ENCODE results near the gene RBM33. TPM values are rescaled to one million over a fixed set of nuclear protein-coding genes. Genes with fewer than 3 reads are reported as not detected.

Gene RBM33
- total RNA-seq, 1 donor from 2014 or later: 73.2 TPM

- H3K4me3 Mint-ChIP-seq: no peak overlapping the region
- no peak for DNase-seq (ENCODE audit: low read depth, low spot score)
- no peaks in the 10 kb centered on the region for H3K4me1 Mint-ChIP-seq
- no peaks in the 10 kb centered on the region for H3K9me3 Mint-ChIP-seq
- no peak overlapping the region for H3K27ac Mint-ChIP-seq (ENCODE audit: unreplicated experiment)
- H3K27me3 Mint-ChIP-seq (ENCODE audit: low read depth): no peaks in the 10 kb centered on the region
- TF ChIP-seq, protein P1, sequence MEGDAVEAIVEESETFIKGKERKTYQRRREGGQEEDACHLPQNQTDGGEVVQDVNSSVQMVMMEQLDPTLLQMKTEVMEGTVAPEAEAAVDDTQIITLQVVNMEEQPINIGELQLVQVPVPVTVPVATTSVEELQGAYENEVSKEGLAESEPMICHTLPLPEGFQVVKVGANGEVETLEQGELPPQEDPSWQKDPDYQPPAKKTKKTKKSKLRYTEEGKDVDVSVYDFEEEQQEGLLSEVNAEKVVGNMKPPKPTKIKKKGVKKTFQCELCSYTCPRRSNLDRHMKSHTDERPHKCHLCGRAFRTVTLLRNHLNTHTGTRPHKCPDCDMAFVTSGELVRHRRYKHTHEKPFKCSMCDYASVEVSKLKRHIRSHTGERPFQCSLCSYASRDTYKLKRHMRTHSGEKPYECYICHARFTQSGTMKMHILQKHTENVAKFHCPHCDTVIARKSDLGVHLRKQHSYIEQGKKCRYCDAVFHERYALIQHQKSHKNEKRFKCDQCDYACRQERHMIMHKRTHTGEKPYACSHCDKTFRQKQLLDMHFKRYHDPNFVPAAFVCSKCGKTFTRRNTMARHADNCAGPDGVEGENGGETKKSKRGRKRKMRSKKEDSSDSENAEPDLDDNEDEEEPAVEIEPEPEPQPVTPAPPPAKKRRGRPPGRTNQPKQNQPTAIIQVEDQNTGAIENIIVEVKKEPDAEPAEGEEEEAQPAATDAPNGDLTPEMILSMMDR (conservative IDR thresholded peaks at IDR 0.05): no peak
- H3K36me3 Mint-ChIP-seq (ENCODE audit: low read depth): peaks cover 4% of the 10 kb centered on the region
Observed at GRCh38 chr7:155735442-155736115, 91.1 kb downstream of the RBM33 start.

DNA sequence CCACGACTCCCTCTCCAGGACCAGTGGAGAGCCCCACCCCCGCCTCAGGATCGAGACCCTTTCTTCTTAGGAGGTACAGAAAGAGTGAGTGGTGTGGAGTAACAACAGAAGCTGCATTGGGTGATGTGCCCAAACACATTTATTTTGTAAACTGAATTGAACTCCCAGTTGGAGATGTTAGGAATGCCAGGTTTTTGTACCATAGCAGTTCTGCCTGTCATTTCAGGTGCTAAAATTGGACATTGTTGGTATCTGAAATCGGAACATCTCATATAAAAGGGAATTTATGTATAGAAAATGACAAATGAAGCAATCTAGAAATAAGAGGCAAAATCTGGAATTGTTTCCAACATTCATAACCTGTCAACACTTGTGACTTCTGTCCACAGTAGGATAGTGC, 93.1 kb downstream of the RBM33 start:
- Mint-ChIP-seq H3K27me3 (ENCODE audit: low read depth) (no peaks in the 10 kb centered on the region), H3K36me3 (ENCODE audit: low read depth) (peaks cover 4% of the 10 kb centered on the region), H3K9me3 (no peaks in the 10 kb centered on the region), H3K4me3 (no peak overlapping the region), H3K4me1 (no peaks in the 10 kb centered on the region), H3K27ac (ENCODE audit: unreplicated experiment) (no peak overlapping the region)
- TF ChIP-seq, protein P1 (conservative IDR thresholded peaks at IDR 0.05): no peak
- DNase-seq (ENCODE audit: low read depth, low spot score): no peak

DNA sequence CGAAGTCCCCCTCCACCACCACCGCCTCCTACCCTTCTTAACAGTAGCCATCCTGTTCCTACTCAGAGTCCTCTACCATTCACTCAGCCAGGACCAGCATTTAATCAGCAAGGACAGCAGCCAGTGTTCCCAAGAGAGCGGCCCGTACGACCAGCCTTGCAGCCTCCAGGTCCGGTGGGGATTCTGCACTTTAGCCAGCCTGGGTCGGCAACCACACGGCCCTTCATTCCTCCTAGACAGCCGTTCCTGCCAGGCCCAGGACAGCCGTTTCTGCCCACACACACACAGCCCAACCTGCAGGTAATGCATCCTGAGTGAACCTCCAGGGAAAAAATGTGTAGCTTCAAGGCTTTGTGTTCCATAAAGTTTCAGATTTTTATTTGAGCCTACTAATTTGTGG, 93.6 kb downstream of the RBM33 start:
- Mint-ChIP-seq H3K36me3 (ENCODE audit: low read depth) (peaks cover 4% of the 10 kb centered on the region), H3K27ac (ENCODE audit: unreplicated experiment) (no peak overlapping the region), H3K4me3 (no peak overlapping the region), H3K9me3 (no peaks in the 10 kb centered on the region), H3K27me3 (ENCODE audit: low read depth) (no peaks in the 10 kb centered on the region), H3K4me1 (no peaks in the 10 kb centered on the region)
- TF ChIP-seq, protein P1 (conservative IDR thresholded peaks at IDR 0.05): no peak
- no peak for DNase-seq (ENCODE audit: low read depth, low spot score)

DNA sequence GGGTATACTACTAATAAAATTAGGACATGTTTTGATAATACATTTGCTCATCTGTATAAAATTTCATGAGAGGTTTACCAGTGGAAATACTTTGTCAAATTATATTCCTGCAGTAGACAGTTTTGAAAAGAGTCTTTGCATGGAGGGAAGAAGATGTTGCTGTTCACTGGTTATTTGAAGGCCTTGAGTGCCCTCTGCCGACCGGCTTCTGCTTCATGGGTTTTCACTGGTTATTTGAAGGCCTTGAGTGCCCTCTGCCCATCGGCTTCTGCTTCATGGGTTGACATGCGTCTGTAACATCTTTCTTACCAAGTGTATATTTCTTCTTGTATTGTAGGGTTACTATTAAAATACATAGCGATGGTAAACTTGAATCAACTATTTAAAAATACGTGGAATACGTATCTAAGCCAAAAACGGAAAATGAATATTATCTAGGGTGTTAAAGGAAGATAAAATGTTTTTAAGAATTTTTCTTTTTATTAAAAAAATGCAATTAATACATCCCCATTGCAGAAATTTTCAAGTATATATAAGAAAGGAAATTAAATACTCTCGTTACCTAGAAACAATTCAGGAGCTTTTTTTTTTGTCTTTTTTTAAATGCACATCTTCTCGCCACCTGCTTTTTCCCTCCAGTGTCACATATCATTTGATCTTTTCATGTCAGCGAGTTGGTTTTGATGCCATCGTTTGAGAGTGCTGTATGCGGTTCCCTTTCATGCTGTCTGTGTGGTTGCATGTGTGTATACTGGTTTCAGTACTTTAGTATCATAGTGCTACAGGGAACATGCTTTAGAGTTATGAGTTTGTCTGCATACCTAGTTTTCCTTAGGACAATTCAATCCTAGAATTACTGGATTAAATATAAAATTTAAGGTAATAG, 94.4 kb downstream of the RBM33 start:
- no peaks in the 10 kb centered on the region for H3K9me3 Mint-ChIP-seq
- no peak overlapping the region for H3K27ac Mint-ChIP-seq (ENCODE audit: unreplicated experiment)
- no peaks in the 10 kb centered on the region for H3K4me1 Mint-ChIP-seq
- H3K27me3 Mint-ChIP-seq (ENCODE audit: low read depth): no peaks in the 10 kb centered on the region
- TF ChIP-seq, protein P1 (conservative IDR thresholded peaks at IDR 0.05): peak; percentile 74
- peaks cover 4% of the 10 kb centered on the region for H3K36me3 Mint-ChIP-seq (ENCODE audit: low read depth)
- peak; percentile 60 for DNase-seq (ENCODE audit: low read depth, low spot score)
- no peak overlapping the region for H3K4me3 Mint-ChIP-seq

DNA sequence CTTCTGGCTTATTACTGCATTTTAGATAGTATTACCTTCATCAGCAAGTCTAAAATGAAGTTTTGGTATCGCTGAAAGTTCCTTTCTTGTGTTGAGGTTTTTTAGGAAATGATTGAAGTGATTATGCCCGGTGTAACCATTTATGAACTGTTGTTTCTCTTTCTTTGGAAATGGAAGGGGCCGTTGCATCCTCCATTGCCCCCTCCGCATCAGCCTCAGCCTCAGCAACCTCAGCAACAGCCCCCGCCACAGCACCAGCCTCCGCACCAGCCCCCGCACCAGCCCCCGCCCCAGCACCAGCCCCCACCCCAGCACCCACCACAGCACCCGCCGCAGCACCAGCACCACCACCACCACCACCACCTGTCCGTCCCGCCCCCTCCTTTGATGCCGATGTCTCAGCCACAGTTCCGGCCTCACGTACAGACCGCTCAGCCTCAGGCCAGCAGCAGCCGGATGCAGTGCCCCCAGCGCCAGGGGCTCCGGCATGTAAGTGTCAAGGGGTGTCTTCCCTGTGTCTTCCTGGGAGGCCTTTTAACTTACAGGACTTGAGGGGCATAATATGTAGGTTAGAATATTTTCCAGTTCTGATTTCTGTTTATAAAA, 95.2 kb downstream of the RBM33 start:
- no peaks in the 10 kb centered on the region for H3K4me1 Mint-ChIP-seq
- peaks cover 4% of the 10 kb centered on the region for H3K36me3 Mint-ChIP-seq (ENCODE audit: low read depth)
- no peak overlapping the region for H3K27ac Mint-ChIP-seq (ENCODE audit: unreplicated experiment)
- H3K9me3 Mint-ChIP-seq: no peaks in the 10 kb centered on the region
- no peak for DNase-seq (ENCODE audit: low read depth, low spot score)
- no peaks in the 10 kb centered on the region for H3K27me3 Mint-ChIP-seq (ENCODE audit: low read depth)
- no peak overlapping the region for H3K4me3 Mint-ChIP-seq
- TF ChIP-seq, protein P1 (conservative IDR thresholded peaks at IDR 0.05): no peak

Measured in neural crest cell (in vitro differentiated cells).